Uterus (tissue), 2 donors: ENCODE results near the gene GPR148.

ENCODE experiments used
- CTCF ChIP-seq, 4 experiments: fragments of 200-600 bp in 2 of 4; fragments of 450-650 bp in 2 of 4; sonication (generic) in 2 of 4; IDR thresholded peaks; one replicate each; pipeline ENCODE4 v1.5.1; 2016 to 2019; ENCODE audit warnings: antibody characterized with exemption in 4 of 4, mild to moderate bottlenecking in 2 of 4, moderate library complexity in 1 of 4
- POLR2A ChIP-seq, 2 donors: fragments of 450-650 bp; IDR thresholded peaks; one replicate each; pipeline ENCODE4 v1.6.1; 2016; ENCODE audit warnings: antibody characterized with exemption in 2 of 2, mild to moderate bottlenecking in 1 of 2, moderate library complexity in 1 of 2

- TF ChIP-seq CTCF (IDR thresholded peaks at IDR 0.05) (no peak), POLR2A (IDR thresholded peaks at IDR 0.05) (no peak)
These were observed 839 bp upstream of the GPR148 start for GRCh38 chr2:130728007-130728454.
